NCI-H2107 treated with DMSO at 0.1 percent for 48 hours (cell line): ENCODE results near the gene C3AR1.
A peak's percentile ranks its signal among the peaks of the same experiment; 100 is the strongest.
"Not testable (repeated sequence)": the region's sequence is repeated elsewhere in the genome, so short reads cannot be mapped to it uniquely, and the experiment has no call there.

Experiments used
- DNase-seq: peaks from one replicate; lab custom pipeline; 2025; ENCODE audit not compliant: unreplicated experiment; lab: John Stamatoyannopoulos, UW

C3AR1 gene

GRCh38 chr12:8065991-8066594 is at the start of gene C3AR1:
TSS of gene C3AR1 (minus strand) at chr12:8066359. CDS start at chr12:8060185, 6,174 bp downstream.
- no peak for DNase-seq

GRCh38 chr12:8113117-8113516 is 47.0 kb upstream of the C3AR1 start:
- DNase-seq, result not testable (repeated sequence)

- DNase-seq, result peak; percentile 82
Measured at GRCh38 chr12:8108808-8109398, 42.7 kb upstream of the C3AR1 start.

GRCh38 chr12:8099235-8099634 is 33.1 kb upstream of the C3AR1 start:
- no peak for DNase-seq

GRCh38 chr12:8096281-8096915 is 30.2 kb upstream of the C3AR1 start:
- DNase-seq, result no peak

- DNase-seq, result no peak
Measured at GRCh38 chr12:8093291-8093690, 27.1 kb upstream of the C3AR1 start.

- DNase-seq, result no peak
Measured at GRCh38 chr12:8089716-8090115, 23.6 kb upstream of the C3AR1 start.

- not testable (repeated sequence) for DNase-seq
Measured at GRCh38 chr12:8089277-8089676, 23.1 kb upstream of the C3AR1 start.

GRCh38 chr12:8088574-8088973 is 22.4 kb upstream of the C3AR1 start:
- no peak for DNase-seq

GRCh38 chr12:8087666-8088065 is 21.5 kb upstream of the C3AR1 start:
- no peak for DNase-seq

GRCh38 chr12:8084351-8084750 is 18.2 kb upstream of the C3AR1 start:
- DNase-seq, result not testable (repeated sequence)

- DNase-seq, result no peak
Measured at GRCh38 chr12:8082808-8083100, 16.6 kb upstream of the C3AR1 start.

- DNase-seq, result peak; percentile 32
Measured at GRCh38 chr12:8081251-8081920, 15.2 kb upstream of the C3AR1 start.

- DNase-seq, result no peak
Measured at GRCh38 chr12:8080120-8080519, 14.0 kb upstream of the C3AR1 start.

- no peak for DNase-seq
Measured at GRCh38 chr12:8078916-8079315, 12.8 kb upstream of the C3AR1 start.

GRCh38 chr12:8078398-8078797 is 12.2 kb upstream of the C3AR1 start:
- DNase-seq, result peak; percentile 33

- DNase-seq, result peak; percentile 4
Measured at GRCh38 chr12:8077207-8077606, 11.0 kb upstream of the C3AR1 start.

GRCh38 chr12:8076366-8076765 is 10.2 kb upstream of the C3AR1 start:
- DNase-seq, result no peak

- DNase-seq, result no peak
Measured at GRCh38 chr12:8075935-8076334, 9.8 kb upstream of the C3AR1 start.

GRCh38 chr12:8071820-8072219 is 5.7 kb upstream of the C3AR1 start:
- not testable (repeated sequence) for DNase-seq

- DNase-seq, result no peak
Measured at GRCh38 chr12:8069582-8069981, 3.4 kb upstream of the C3AR1 start.

GRCh38 chr12:8064131-8064530 is 2.0 kb downstream of the C3AR1 start:
- DNase-seq, result no peak
